ENCODE data around the gene ZNF518B. TPM values are rescaled to one million over a fixed set of nuclear protein-coding genes. Genes with fewer than 3 reads are reported as not detected.

ZNF518B gene, protein sequence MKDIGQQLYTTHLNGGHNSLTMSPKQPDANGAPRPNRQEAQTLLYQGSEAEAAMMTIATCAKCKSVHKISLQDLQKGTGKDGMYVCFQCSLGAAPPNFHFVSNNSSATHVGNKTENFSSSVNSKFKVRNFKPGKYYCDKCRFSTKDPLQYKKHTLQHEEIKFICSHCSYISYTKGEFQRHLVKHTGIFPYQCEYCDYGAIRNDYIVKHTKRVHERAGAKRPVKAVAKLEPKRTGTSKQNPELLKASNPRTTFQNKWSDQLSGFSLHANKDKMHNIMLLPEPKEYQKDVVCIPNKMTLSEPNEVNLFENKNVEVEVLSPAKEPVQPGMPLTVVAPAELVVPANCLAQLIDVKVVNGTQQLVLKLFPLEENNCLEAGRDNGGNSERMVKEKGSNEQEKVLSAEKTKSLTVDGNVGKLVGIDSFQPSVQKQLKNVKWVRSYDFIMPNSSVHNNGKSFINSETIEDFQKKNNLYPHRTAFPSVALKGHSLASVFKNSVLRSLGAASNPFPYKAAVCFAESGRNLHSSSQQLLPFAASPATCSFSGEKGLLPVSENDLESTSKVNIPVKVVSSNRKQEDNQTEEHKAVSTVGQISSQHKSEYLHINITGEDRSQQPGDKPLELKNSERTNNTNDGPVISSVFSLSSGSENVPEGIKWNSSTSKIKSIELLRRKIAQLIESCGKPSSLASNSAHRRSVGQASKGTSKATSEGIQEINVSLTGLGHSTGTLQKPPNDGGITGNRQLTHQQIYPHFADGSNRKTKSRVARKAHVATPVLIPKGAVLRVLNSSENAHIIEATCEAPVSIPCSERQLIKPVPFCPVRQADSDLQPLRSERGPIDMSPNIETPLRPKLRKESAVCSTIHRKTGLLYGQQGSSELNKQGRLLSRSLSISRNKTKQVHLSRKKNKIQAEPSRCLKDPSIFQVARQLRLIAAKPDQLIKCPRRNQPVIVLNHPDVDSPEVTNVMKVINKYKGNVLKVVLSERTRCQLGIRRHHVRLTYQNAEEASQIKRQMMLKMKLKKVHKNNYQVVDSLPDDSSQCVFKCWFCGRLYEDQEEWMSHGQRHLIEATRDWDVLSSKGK
- total RNA-seq = 30.0 and 30.9 TPM in 2 replicates

DNA sequence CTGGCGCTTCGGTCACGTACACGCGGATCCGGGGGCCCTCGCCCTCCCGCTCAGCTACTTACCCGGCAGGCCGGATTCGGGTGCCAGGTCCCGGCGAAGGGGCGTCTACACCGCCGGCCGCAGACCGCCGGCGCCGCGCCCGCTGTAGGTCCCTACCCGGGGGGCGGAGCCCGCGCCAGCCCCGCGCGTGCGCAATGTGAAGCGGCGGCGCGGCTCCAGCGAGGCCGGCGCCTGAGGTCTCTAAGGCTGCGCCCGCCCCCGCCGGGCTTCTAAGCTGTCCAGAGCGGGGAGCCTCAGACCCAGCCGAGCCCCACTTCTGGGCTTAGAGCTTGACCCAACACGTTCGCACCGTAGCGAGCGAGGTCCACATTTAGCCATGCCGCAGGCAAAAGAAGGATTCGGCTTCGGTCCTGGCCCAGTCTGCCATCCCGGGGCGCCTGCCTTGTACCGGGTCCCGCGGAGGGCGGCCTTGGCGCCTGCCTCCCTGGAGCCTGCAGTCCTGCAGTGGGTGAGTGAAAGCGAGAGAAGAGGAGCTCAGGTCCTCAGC, at the start of gene ZNF518B:
ZNF518B (minus strand) TSS at position 172 of the 547 bp plus-strand sequence. CDS start 11,098 bp downstream, outside the sequence.
- intact Hi-C loops (cut with micrococcal nuclease) = loop anchor here (1.0 to 10.0 kb wide), 7 partner anchors 266 to 850 kb away; no protein-coding TSS in a partner anchor

DNA sequence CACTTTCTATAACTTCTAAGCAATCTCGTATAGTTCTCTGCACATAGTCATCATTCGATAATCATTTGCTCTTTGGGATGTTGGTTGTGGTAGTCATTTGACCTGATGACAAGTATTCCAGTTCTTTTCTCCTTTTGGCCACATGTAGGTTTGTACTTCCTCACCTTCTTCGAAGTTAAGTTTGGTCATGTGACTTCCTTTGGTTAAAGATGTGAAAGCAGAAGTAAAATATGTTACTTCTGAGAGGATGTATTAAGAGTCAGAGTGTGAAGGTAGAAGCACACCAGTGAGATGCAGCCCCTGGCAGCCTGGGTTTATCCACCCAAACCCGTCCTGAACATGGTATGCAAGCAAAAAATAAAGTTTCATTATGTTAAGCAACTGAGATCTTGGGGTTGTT, 48.9 kb upstream of the ZNF518B start:
- intact Hi-C loops (cut with micrococcal nuclease) = no loop called here

DNA sequence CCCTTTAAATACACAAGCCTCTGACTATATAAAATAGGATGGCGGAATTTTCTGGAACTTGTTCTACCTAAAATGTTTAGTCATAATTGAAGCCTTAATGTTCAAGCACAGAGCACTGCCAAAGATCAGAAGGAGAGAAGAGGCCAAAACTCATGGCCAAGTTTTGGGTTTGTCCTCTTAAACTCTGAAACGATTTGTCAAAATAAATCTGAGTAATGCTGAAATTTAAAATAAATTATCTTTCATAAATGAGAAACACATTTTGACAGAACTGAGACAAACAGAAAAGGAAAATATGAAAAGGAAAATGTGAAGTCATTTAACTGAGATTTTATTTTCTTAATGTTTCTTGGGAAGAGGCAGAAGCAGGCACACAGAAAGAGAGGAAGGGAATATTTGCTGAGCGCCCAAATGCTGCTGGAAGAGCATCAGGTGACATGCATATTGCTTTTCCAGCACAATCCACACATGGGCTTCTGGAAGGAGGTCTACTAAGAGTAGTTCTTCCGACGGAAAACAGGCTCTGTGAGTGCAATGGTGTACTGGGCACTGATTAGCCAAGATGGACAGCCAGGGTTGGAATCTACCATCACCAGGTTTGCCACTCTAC, 47.4 kb upstream of the ZNF518B start:
- intact Hi-C loops (cut with micrococcal nuclease) = no loop called here

DNA sequence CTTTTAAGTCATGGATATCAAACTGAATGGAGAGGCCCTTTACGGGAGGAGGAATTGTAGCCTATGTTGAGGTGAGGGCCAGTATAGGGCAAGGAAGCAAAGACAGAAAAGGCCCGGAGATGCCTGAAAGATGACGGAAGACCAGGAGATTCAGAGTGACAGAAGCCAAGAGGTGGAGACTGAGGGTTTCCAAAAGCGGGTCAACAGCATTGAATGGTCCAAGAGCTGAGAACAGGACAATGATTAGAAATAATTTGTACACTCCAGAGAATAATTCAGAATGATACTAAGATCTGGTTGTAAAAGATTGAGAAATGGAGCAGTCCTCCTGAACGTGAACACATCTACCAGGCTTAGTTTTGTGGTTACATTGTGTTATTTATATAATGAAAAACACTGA, 45.5 kb upstream of the ZNF518B start:
- intact Hi-C loops (cut with micrococcal nuclease) = no loop called here

DNA sequence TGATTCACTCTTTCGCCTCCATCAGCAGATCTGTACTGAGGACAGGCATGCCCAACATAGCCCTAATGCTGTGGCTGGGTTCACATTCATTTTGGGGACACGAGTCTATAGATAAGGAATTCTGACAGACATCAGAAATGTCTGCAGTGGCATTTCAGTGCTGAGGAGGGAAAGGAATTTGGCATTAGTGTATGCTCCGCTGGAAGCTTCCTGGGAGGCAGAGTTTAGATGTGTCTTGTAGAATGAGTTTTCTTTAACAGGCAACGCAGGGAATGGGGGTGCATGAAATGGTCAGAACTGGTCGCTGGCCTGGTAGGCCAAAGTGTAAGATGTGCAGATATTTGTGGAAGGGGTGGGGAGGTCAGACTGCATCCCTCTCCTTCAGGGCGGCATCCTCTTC, 43.5 kb upstream of the ZNF518B start:
- intact Hi-C loops (cut with micrococcal nuclease) = no loop called here

DNA sequence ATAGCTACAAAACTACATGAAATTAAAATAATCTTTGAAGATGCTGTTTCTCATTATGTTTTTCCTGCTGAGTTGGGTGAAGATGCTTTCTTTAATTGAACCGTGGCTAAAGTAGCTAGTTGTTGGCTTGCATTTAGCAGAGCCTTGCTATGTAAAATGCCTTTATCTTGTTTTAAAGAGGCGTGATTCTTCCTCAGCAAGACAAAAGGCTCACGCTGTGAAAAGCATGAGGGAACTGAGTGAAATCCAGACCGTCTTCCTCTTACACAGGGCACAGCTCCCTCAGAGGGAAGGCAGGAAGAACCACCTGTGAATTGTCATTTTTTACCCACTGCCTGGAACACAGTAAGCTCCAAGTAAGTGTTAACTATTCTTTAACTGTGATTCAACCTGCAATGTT, 39.0 kb upstream of the ZNF518B start:
- intact Hi-C loops (cut with micrococcal nuclease) = no loop called here

DNA sequence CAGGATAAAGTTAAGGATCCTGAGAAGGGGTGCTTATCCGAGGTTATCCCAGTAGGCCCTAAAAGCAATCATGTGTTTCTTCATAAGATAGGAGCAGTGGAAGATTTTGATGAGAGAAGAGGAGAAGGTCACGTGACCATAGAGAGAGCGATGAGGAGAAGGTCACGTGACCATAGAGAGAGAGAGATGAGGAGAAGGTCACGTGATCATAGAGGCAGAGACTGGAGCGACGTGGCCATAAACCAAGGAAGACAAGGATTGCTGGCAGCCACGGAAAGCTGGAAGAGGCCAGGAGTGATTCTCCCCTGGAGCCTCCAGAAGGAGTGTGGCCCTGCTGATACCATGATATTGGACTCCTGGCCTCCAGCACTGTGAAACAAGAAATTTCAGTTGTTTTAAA, 38.4 kb upstream of the ZNF518B start:
- intact Hi-C loops (cut with micrococcal nuclease) = no loop called here

DNA sequence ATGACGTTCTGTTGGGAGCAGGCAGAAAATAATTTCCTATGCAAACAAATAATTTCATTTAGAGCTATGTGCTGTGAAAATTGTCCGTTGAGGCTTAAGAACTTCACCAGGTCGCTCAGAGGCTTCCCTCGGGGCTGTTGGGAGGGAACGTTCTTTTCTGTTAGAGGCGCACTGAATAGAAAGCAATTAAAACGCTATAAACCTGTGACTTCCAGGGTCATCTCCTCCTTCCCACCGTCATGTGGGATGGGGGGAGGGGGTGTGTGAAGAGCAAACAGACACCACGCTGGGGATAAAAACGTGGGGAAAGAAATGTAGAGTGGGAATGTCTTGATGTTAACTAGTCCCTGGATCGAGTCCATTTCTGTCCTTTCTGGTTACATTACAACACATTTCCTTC, 35.2 kb upstream of the ZNF518B start:
- intact Hi-C loops (cut with micrococcal nuclease) = no loop called here

DNA sequence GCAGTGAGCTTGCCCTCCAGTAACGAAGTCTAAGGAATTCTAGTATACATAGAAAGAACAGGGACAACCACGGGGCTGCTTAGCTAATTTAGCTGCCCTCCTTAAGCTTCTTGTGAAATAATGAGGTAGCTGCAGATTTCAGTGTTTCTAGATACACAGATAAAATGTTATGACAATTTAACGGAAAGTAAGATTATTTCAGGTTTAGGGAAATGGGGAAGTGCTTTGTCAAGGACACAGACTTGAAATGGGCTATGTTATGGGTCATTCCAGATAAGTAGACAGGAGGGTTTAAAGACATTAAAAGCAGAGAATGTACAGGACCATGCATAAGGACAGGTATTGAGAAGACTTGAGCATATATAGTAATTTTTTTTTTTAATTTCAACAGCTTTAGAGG, 34.2 kb upstream of the ZNF518B start:
- intact Hi-C loops (cut with micrococcal nuclease) = no loop called here

DNA sequence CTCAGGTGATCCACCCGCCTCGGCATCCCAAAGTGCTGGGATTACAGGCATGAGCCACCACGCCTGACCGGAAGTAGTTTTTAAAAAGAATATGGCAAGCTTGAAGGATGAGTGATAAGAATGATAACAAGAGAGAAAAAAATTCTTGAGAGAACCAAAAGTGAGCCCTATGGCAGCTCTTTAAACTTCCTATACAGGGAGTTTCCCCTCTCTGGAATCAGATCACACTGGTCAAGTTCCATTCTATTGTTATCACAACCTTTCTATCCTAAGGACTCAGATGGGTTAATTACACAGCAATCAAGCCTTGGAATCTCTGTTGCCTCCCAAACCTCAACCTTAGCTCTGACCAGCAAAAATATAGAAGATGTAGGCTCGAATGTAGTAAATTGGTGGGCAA, 33.8 kb upstream of the ZNF518B start:
- intact Hi-C loops (cut with micrococcal nuclease) = no loop called here

DNA sequence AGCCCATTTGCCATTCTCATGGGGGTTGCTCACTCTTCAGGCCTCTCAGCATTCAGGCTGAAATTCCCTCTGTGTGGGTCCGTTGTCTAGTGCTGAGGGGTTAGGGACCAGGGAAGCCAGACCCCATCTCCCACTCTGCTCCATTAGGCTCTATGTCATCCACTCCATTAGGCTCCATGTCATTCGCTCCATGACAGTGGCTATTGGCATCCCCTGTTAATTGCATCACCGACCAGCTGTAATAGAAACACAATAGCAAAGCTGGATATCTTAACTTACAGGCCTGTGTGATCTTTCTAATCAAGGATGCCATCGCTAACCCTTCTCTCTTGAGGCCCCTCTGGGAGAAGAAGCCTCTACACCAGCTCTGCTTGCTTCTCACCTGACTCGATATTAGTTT, 25.7 kb upstream of the ZNF518B start:
- intact Hi-C loops (cut with micrococcal nuclease) = no loop called here

DNA sequence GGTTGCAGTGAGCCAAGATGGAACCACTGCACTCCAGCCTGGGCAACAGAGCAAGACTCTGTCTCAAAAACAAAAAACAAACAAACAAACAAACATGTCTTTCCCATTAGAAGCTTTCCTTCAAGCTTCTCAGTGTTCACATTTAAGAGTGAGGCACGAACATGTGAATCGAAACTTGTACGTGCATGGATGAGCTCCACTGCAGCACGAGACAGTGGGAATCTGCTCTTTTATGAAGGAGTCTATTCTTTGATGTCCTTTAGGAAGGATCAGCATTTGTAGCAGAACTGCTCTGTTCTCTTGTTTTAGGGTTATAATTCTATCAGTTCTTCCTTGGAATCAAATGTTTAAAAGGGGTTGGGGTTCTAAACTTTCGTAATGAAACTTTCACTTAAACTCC, 23.4 kb upstream of the ZNF518B start:
- intact Hi-C loops (cut with micrococcal nuclease) = no loop called here

DNA sequence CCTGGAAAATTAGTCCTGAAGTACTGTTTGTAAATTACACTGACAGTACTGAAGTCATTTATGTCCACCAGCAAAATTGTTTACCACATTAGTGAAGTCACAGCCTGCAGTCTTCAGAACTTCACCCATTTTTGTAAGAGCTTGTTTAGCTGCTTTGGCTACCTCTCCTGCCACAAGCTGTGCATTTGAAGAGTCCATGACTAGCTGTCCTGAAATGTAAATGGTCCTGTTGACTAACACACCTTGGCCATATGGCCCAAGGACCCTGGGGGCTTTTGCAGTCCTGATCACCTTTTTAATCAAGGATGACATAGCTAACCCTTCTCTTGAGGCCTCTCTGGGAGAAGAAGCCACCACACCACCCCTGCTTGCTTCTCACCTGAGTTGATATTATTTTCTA, 21.4 kb upstream of the ZNF518B start:
- intact Hi-C loops (cut with micrococcal nuclease) = no loop called here

DNA sequence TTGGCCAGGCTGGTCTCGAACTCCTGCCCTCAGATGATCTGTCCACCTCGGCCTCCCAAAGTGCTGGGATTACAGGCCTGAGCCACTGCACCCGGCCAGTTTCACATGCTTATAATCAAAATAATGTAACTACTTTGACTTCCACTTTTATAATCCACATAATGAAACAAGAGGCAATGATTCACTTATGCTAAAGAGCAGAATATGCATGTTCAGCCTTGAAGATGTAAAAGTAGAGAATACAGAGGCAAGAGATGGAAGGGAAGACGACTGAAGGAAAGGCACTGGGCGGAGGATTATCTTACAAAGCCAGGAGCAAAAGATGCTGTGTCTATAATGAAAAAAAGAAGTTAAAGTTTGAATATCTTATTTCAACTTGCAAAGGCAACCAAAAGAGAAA, 13.3 kb upstream of the ZNF518B start:
- intact Hi-C loops (cut with micrococcal nuclease) = no loop called here

DNA sequence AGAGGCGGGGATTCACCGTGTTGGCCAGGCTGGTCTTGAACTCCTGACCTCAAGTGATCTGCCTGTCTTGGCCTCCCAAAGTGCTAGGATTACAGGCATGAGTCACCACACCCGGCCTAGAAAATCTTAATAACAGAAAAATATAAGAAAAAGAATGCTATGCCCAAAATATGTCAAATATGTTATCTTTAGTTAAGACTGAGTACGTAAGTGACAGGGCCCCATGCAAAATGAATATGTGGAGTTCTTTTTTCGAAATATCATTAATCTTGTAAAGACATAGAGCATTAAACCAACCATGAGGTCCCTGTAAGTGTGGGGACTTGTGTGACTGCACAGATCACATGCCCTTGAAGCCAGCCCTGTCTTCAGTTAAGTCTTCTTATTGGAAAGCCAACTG, 8.9 kb upstream of the ZNF518B start:
- intact Hi-C loops (cut with micrococcal nuclease) = no loop called here

DNA sequence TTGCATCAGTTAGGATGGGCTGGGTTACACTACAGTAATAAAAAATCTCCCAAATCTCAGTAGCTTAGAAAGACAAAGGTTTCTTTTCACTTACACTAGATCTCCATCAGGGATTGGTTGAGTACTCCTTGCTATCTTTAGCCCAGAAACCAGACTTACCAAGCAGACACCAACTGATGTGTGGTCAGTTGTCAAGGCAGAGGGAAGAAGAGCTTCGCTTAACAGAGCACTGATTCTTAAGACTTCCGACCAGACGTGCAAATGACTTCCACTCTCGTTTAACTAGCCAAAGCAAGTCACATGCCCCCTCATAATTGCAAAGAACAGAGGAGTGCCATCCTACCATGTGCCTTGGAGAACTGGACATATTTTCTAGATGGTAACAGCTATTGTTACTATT, 5.7 kb upstream of the ZNF518B start:
- intact Hi-C loops (cut with micrococcal nuclease) = loop anchor here (5.0 kb wide), 1 partner anchor 209 kb away; no protein-coding TSS in a partner anchor

DNA sequence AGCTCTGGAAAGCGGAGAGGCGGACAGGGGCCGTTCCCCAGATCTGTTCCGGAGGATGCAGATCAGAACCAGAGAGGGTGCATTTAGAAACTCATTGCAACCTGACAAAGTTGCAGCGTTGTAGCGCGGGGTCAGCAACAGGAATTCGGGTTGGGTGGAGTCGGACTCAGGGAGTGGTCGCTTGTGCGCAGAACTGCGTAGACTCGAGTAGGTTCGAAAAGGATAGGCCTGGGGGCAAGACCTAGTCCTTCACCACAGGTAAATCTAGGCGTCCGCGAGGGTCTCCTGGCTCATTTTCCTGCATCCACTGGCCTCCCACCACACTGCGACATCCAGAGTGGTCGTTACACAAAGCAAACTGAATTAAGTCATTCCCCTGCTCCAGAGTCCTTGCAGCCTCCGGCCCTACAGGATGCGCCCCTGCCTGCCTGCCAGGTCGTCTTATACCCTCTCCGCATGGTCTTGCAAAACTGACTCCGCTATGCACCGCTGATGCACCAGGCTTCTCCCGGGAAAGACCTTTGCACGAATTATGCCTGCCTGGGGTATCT, 4.7 kb upstream of the ZNF518B start:
- intact Hi-C loops (cut with micrococcal nuclease) = loop anchor here (1.0 to 5.0 kb wide), 8 partner anchors 20 to 1009 kb away; no protein-coding TSS in a partner anchor

DNA sequence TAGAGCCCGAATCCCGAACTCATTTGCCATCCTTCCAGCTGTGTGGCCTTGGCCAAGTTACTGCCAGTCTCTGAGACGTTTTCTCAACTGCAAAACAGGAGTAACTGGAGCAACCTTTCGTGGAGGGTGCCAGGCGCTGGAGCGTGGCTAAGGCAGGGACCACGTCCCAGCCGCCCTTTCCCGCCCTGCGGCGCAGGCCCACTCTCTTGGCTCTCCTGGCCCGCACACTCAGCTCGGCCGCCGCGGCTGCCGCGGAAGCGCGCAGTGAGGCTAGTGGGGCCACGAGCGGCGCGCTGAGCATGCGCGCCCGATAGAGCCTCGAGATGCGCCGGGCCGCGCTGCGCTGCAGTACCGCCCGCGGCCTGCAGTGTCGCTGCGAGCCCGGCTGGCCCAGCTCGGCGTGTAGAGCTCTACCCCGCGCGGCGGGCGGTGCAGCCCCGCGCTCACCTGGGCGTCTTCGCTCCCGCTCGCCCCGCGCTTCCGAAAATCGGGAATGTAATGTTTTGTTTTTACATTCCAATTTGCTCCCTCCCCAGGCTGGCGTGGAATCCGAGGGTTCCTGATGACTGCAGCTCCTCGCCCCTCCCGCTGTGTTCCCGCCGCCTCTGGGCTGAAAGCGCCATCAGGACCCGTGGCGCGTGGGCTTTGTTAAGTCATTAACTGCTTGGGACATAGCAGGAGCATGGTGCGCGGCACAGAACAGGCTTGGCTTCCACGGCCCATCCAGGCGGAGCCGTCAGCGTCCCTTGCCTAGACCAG, 4.0 kb upstream of the ZNF518B start:
- intact Hi-C loops (cut with micrococcal nuclease) = loop anchor here (1.0 to 5.0 kb wide), 8 partner anchors 19 to 1010 kb away; no protein-coding TSS in a partner anchor

DNA sequence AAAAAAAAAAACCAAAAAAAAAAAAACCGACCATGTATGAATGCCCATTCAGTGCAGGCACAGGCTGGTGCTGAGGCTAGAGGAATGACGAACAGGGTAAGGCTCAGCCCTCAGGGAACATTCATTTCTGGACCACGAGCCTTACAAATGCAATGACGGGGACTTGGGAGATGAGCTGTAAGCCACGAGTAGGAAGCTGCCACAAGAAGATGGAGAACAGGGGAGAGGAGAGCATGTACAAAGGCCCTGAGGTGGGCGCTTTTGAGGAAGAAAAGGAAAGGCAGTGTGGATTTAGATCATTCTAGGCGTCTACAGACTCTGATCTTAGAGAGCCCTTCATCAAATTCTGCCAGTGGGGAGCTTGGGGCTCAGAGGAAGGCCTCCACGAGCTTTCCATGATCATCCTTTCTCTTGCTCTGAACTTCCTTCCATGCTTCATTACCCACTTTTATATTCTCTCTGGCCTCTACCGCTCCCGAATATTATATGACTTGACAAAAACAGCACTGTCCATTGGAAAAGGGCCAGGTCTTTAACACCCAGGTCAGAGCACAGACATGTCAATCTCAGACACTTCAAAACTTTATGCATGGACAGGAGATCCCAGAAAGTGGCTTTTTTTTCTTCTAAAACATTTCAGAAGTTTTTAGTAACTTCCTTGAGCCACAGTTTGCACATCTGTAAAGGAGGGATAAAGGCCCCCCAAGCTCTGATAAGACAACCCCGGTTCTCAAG, 3.3 kb upstream of the ZNF518B start:
- intact Hi-C loops (cut with micrococcal nuclease) = loop anchor here (1.0 to 5.0 kb wide), 8 partner anchors 18 to 1011 kb away; no protein-coding TSS in a partner anchor

All from T-helper 1 cell treated with Interleukin-12 subunit alpha and Interleukin-12 subunit beta and Interleukin-4 antibody, amounts not matched to agents 30 ng/mL and 1 ng/mL, for 36 hours (primary cell).